ENCODE data around the gene SLC3A2.

DNA sequence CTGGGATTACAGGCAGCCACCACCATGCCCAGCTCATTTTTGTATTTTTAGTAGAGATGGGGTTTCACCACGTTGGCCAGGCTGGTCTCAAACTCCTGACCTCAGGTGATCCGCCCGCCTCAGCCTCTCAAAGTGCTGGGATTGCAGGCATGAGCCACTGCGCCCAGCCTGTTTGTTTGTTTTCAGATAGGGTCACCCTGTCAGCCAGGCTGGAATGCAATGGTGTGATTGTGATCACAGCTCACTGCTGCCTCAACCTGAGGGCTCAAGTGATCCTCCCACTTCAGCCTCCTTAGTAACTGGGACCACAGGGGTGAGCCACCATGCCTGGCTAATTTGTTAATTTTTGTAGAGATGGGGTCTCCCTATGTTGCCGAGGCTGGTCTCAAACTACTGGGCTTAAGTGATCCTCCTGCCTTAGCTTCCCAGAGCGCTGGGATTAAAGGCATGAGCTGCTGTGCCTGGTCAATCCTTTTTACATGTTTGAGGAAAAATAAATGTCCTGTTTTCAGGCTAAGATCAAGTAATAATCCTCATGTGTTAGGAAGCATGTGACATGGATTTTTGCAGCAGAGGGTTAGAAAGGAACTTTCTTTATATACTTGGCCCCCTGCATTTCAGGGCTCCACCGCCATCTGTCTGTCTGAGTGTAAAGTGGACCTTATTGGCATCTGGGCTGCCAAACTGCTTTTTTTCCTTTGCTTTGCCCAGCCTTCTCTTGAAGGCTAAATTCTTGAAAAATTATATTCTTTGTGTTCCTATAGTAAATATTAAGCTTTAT, 4.8 kb upstream of the SLC3A2 start:
- TF ChIP-seq, protein P1, sequence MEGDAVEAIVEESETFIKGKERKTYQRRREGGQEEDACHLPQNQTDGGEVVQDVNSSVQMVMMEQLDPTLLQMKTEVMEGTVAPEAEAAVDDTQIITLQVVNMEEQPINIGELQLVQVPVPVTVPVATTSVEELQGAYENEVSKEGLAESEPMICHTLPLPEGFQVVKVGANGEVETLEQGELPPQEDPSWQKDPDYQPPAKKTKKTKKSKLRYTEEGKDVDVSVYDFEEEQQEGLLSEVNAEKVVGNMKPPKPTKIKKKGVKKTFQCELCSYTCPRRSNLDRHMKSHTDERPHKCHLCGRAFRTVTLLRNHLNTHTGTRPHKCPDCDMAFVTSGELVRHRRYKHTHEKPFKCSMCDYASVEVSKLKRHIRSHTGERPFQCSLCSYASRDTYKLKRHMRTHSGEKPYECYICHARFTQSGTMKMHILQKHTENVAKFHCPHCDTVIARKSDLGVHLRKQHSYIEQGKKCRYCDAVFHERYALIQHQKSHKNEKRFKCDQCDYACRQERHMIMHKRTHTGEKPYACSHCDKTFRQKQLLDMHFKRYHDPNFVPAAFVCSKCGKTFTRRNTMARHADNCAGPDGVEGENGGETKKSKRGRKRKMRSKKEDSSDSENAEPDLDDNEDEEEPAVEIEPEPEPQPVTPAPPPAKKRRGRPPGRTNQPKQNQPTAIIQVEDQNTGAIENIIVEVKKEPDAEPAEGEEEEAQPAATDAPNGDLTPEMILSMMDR (IDR thresholded peaks at IDR 0.05): no peak
- TF ChIP-seq POLR2A (IDR thresholded peaks at IDR 0.05): no peak
